Left forelimb (tissue), 1 donor: ENCODE measurements around the gene LIN28A.
A peak's percentile ranks its signal among the peaks of the same experiment; 100 is the strongest.

ENCODE experiments used
- DNase-seq: peaks from one replicate; pipeline ENCODE4 v3.0.0-alpha.2; 2018; ENCODE audit warnings: low spot score

LIN28A gene

DNA sequence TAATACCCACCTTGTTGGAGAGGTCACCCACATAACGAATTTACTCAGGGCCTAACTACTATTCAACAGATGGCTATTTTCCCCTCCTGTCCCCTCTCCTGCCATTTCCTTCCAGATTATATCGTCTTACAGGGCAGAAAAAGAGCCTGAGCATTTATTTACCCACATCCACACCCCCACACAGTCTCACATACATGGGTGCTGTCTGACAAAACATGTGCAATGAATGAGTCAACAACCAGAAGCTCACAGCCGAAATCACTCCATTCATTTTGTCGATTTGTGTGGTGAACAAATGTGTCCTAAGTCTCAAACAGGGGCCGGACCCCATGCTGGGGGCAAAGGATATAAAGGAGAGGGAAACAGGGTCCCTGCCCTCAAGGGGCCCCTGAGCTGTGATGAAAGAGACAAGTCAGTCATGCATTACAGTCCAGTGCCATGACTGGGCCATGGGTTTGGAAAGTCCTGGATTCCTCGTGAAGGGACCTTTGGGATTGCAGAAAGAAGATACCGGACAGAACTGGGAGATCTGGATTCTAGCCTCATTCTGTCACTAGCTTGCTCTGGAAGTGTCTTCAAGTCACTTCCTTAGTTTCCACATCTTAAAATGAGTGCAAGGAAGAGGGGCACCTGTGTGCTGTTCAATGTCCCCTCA is 21.7 kb upstream of the LIN28A start:
- no peak for DNase-seq

DNA sequence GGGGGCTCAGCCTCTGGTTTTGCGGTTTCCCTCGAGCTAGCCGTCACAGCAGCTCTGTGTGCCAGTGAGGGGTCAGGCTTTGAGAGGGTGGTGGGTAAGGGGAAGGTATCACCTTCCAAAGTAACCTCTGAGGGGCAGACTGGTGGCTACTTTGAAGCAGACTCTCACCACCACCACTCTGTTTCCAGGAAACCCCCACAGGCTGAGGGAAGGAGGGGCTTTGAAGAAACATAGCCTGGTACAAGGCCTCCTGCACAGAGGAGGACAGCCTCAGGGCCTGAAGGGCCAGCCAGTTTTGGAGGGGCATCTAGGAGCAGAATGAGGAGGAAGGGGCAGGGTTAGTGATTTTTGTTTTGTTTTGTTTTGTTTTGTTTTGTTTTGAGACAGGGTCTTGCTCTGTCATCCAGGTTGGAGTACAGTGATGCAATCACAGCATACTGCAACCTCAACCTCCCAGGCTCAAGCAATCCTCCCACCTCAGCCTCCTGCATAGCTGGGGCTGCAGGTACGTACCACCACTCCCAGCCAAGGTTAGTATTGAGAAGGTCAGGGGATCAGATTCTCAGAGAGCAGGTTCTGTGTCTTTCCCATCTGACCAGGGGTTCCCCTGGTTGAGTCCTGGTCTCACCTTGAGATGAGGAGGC is 20.9 kb upstream of the LIN28A start:
- no peak for DNase-seq

DNA sequence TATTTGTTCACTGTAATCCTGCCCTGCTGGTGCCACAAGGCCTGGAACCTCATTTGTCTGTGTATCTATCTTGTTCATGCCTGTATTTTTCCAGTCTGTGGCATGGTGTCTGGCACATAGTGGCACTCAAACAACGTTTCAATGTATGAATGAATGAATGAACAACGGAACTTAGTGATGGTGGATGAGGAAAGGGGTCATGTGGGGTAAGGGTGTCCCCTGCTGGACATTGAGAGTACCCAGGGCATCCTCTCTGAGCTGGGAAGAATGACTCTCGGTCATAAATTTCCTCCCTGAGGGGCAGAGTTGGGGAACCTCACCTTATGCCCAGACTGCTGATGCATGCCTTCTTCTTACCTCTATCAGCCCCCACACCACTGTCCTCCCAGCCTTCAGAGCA is 19.2 kb upstream of the LIN28A start:
- no peak for DNase-seq

DNA sequence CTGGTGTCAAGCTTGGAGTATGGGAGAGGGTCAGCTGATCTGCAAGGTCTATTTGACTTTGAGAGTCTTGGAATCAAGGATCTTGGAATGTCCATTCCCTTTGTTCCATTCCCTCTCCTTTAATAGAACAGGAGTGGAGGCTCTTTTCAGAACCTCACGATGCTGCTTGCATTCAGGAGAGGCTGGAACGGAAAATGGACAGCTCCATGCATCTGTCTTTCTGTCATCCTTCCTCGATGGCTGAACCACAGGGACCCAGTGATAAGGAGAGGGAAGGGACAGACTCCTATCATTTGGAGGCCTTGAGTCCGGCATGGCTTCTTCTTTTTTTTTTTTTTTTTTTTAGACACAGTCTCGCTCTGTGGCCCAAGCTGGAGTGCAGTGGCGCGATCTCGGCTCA is 14.9 kb upstream of the LIN28A start:
- DNase-seq = no peak

DNA sequence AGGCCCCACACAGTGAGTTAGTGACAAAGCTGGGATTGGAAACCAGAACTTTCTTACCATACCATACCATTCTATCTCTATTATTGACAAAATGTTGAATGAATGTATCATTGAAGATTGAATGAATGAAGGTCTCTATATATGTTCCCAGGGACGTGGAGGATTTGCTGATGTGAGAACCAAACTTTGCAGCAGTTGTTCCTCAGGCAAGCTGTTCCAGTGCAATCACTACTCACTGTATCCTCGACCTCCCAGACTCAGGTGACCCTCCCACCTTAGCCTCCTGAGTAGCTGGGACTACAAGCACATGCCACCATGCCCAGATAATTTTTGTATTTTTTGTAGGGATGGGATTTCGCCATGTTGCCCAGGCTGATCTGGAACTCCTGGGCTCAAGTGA is 11.6 kb upstream of the LIN28A start:
- no peak for DNase-seq

DNA sequence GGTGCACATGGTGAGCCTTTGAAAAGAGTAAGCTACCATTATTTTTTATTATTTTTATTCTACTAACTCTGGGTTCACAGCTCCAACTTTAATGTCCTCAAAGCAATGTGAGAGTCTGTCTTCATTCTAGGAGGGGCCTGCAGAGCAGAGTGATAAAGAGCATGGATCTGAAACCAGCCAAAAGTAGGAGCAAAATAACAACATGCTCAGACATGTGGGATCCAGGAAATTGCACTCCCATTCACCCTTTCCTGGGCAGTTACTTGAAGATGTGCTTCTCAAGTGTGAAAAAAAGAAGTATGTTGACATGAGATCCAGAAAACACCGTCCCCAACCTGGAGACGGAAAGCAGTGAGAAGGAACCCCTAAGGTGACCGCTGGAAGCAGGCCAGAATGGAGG is 8.7 kb upstream of the LIN28A start:
- DNase-seq = no peak

DNA sequence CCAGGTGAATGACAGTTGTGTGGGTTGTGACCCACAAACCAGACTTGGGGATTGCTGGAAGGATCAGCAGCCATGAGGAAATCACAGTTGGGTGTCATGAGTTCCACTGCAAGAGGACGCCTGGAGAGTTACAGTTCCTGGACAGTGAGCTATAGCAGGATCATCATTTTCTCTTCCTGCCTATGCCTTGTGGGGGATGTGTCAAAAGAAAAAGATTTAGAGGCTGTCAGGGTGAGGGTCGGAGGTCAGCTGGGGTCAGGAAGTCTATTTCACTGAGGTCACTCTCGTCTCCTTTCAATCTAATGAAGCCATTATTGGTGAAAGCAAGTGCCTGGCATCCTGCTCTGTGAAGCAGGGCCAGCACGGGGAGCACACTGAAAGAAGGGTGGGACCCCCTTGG is 7.0 kb upstream of the LIN28A start:
- DNase-seq = no peak

DNA sequence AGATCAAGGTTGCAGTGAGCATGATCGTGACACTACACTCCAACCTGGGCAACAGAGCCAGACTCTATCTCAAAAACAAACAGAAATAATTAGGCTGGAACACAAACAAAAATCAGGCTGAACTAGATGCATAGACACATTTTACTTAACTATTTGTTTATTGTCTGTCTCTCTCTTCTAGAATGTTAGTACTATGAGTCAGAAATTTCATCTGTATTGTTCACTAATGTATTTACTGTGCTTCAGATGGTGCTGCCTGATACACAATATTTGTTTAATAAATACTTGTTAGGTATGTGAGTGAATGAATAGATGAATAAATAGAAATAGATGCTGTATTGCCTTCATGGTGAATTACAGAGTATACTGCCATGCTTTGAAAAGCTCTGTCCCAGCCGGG is 6.0 kb upstream of the LIN28A start:
- DNase-seq = no peak

DNA sequence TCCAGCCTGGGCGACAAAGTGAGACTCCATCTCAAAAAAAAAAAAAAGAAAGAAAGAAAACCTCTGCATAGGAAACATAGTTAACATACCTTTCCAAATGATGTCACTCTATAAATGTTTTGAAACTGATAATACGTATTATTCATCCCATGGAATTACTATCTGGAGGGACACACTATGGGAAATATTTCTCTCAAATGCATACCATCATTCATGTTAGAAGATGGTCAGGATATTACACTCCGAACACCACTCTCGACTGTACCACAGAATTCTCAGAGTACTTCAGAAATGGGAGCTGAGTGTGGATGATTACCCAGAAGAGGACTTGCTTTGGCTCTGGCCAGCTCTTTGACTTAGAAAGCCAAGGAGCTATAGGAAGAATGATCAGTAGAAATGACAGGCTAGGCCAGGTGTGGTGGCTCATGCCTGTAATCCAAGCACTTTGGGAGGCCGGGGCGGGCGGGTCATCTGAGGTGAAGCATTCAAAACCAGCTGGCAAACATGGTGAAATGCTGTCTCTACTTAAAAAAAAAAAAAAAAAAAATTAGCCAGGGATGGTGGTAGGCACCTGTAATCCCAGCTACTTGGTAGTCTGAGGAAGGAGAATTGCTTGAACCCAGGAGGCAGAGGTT is 5.2 kb upstream of the LIN28A start:
- DNase-seq = no peak

DNA sequence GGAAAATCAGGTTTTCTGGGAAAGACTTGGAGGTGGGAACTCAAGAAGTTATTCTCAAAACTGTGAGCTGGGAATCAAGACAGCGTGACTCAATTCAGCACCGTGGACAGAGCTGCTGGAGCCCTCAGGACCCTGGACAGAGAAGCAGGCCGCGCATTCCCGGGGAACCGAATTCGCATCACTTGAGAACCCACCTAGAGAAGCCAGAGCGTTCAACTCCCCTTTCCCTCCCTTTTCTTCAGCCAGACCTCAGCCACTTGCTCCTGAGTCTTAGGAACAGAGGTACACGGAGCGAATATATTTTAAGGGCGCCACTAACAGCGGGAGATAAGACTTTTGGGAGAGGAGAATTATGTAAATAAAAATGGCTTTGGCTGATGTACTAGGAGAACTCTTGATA is 2.0 kb upstream of the LIN28A start:
- peak; percentile 89 for DNase-seq

DNA sequence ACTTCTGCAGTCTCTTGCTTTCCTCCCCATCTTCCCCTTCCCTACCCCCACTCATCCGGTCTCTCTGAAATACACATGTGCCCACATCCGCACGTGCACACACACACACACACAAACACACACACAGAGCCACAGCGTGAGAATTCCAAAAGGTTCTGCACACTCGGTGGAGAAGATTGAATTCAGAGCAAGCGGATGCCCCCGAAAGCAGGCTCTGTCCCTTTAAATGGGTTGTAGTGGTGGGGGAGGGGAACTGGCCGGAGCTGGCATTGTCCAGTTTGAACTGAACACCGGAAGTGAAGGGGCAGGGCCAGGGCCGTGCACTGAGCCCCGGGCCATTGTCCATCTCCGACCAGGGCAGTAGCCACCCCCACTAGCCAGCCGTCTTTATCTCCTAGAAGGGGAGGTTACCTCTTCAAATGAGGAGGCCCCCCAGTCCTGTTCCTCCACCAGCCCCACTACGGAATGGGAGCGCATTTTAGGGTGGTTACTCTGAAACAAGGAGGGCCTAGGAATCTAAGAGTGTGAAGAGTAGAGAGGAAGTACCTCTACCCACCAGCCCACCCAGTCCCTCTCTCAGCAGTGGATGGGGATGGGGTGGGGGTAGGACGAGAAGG is 1.3 kb upstream of the LIN28A start:
- no peak for DNase-seq

DNA sequence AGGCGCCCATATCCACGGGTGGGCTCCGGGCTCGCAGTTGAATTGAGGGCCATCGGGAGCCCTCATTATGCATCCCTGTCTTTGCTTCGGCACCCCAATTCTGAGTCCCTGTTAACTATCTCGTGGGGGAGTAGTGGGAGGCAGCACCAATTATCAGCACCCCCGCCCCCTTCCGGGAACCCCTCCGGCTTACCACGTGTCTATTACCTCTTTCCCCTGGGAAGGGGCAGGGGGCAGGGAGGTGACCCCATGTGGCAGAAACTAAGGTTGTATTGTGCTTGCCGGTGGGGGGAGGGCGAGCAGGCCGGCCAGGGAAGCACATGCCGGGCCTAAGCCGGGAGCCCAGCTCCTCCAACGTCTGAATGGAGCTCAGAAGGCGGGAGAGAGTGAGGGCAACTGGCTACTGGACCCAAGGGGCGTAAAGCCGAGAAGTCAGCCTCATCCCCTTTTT is 1.0 kb downstream of the LIN28A start:
- DNase-seq = no peak

DNA sequence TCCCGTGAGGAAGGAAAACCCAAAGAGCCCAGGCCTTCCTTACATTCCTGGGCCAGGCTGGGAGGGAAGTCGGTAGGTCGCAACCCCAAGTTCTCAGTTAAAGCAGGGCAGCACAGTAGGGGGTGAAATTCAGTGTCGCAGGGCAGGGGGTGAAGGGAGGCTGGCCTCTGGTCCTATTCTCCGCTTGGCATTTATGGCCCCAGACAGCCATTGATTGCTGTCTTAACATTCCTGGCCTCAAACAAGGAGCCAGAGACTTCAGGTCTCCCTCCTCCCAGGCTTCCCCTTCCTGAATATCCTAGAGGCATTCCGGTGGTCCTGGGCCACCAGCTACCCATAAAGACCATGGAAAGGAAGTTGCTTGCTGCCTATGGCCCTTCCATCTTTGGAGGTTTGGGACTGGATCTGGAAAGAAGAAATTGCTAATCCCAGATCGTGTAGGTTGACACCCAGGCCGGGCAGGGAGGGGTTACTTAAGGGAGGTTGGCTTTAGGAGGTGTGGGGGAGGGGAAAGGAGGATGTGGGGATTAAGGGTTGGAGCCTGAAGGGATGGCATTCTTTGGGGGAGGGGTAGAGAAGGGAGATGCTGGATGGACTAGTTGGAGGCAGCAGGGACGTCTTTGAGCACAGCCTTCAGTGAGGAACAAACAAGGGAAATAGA is 1.7 kb downstream of the LIN28A start:
- DNase-seq = no peak

DNA sequence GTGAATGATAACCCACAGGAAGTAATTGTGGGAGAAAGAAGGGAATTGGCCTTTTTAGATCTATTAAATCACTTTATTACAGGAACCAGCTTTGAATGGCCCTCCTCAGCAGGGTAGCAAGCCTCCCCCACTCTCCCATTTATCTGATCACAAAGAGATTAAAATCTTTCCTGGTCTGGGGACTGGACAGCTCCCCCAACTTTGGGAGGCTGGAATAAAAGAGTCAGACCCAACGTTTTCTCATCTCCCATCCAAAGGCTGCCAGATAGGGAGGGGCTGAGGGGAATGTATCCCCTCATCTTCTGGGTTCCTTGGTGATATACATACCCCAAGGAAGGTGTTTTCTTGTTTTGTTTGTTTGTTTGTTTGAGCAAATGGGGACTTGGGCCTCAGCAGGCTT is 2.4 kb downstream of the LIN28A start:
- no peak for DNase-seq

DNA sequence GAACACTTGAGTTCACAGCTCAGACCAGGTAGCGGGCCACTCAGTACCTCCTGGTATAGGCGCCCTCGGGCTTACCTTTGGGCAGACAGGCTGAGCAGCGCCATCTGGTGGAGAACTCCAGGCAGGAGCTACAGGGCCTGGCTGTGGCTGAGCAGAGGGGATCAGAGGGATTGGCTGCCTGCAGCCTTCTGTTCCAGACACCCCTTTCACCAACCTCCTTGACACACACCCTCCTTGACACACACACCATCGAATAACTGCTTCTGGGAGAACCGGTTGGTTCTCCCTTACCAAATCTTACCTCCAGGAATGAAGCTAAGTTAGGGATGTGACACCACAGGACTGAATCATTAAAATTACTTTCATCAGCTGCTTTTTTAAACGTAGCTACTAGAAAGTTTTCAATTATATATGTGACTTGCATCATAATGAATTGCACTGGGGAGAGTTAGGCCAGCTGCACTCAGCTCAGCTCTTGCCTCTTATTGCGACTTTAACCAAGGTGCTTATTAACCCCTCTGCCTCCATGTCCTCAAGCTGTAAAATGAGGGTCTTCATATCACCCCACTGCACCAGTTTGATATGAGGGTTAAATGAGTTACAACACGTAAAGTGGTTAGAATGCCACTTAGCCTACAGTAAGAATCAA is 6.6 kb downstream of the LIN28A start:
- no peak for DNase-seq

DNA sequence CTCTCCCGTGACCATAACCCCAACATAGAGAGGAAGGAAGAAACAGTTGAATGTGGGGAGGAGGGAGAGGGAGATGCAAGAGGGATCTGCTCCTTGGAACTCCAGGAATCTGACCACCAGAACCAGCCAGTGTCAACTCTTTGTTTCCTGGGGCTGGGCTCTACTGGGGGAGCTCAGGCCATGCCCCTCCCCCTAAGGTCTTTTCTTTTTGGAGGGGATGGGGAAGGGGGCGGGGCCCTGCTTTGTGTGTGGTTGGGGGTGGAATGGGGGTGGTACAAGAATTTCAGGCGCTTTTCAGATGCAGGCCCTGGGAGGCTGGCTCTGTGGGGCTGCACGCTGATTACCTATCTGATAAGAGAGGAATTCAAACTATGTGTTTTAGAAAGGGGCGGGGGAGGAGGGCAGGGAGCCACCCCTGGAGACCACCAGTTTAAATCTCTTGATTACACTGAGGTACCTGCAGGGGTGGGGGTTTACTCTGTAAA is 8.3 kb downstream of the LIN28A start:
- DNase-seq = no peak

DNA sequence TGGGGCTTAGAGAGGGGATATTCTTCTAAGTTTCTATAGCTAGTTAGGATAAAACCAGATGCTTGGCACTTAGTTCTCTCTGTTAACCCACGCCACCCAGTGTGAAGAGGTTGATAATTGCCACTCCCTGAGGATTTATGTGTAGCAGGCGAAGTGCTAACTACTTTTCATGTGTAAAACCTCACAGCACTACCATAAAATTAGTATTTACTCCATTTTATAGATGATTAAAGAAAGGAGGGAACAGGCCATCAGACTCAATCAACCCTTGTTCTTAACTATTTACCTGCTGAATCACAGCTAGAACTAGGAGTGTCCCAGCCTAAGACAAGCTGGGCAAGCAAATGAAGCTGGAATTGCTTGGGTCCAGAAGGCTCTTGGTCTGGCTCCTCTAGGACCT is 8.9 kb downstream of the LIN28A start:
- DNase-seq = no peak

DNA sequence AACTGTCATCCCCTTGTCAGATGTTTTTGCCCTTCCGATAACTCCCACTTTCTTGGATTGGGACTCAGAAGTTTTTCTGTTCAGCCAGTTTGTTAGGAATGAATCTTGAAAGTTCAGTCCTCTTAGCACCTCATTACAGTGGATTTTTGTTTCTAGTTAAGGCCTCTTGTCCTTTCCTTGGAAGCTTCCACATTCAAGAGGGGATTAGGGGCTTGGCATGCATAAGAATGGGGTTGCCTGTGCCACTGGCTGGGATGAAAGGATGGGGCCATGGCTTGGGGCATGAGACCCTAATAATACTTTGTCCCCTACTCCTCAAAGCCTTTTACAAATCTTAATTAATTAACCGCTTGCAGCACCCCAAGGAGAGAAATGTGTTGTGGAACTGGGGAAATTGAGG is 19.1 kb downstream of the LIN28A start:
- DNase-seq = no peak

DNA sequence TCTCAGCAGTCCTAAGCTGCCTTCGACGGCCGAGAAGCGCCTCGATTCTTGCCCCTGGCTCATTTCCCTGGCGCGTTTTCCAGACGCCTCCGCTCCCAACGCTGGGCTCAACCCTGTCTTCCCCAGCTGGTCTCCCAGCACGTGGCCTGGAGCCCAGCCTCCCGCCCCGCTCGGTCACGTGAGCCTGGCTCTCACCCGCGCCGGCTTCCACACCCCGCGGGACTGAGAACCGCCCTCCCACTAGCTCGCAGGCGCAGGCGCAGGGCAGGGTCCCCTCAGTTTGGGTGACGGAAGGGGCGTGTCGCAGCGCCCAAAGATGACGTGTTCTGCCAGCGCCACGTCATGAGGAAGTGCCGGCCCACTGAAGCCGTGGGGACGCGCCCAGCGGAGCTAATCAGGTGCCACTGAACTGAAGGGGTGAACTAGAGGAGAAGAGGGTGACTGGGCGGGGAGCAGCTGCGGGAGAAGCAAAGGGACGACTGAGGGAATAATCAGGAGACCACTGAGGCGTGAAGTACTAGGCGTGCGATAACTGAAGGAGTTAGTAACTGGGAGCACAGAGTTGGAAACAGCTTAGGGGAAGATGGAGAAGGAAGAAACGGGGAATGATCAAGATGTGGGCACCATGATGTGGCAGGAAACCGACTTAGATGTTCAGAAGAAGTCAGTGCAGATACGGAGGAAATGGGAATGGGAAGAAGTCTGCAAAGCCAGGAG is 21.5 kb downstream of the LIN28A start, which contains the start of gene DHDDS:
Gene DHDDS, plus strand, starts transcription at position 343 of the 717 bp plus-strand sequence. CDS start 625 bp downstream, outside the sequence.
- peak; percentile 99 for DNase-seq

DNA sequence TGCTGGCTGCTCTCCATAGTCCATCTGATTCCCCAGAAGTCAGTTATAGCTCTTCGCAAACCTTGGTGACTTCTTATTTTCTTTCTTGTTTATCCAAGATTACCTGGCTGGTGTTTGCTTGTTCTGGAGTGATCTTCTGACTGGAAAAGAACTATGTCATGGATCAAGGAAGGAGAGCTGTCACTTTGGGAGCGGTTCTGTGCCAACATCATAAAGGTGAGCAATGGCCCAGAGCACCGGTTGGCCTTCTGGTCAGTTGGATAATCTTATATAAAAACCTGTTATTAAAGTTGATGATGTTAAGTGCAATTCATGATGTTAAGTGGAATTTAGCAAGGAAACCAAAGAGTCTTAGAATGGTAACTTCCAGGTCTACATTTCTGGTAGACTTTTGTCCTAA is 22.2 kb downstream of the LIN28A start:
- no peak for DNase-seq

DNA sequence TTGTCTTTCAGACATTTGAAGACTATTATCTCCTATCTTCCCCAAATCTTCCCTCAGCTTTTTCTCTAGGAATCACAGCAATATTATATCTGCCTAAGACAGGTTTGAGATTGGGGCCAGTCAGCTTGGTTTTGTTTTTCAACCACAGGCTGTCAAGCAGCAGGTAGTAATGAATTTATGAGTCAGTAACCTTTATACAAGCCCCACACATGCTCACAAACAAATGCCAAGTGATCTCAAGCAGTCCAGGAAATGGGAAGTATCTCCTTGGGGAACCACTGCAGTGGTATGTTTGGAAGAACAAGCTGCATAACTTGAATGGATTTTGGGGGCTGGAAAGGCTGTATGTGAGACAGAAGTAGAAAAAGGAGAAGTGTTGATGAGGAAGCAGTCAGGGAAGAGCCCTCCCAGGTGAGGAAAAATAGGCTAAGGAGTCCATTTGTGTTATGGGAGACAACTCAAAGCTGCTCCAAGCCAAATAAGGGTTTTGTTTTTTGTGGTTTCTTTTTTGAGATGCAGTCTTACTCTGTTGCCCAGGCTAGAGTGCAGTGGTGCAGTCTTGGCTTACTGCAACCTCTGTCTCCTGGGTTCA is 23.6 kb downstream of the LIN28A start:
- DNase-seq = no peak
